ENCODE results near the gene SFXN3. TPM values are rescaled to one million over a fixed set of nuclear protein-coding genes. Genes with fewer than 3 reads are reported as not detected.

The SFXN3 gene
- total and polyA plus RNA-seq, 2 of the 13 experiments (the other 11 are each of a cell fraction or from before 2014, with no cell fraction given) = 16.8 to 71.5 TPM

GRCh38 chr10:100984672-100985177 is 46.3 kb upstream of the SFXN3 start (continued):
- TF ChIP-seq ZNF44 (CRISPR knock-in tag; IDR thresholded peaks at IDR 0.05) = no peak
- TF ChIP-seq ZNF253 (CRISPR knock-in tag; IDR thresholded peaks at IDR 0.05; ENCODE audit: borderline replicate concordance) = peak; percentile 28; the same call in 1 of the 2 replicates
- TF ChIP-seq POLR2AphosphoS5 (IDR thresholded peaks at IDR 0.05; ENCODE audit: low read depth, low read length) = no peak; the same call in 1 of the 2 replicates
- TF ChIP-seq ZNF160 (CRISPR knock-in tag; IDR thresholded peaks at IDR 0.05) = no peak
- TF ChIP-seq KDM3A (CRISPR knock-in tag; IDR thresholded peaks at IDR 0.05; ENCODE audit: low read depth) = 0 out of 2 replicates have a peak, but pooled peaks have one; percentile 10
- peak; percentile 39; the same call in 1 of the 2 replicates for TF ChIP-seq ZFP91 (CRISPR knock-in tag; IDR thresholded peaks at IDR 0.05; ENCODE audit: borderline replicate concordance)
- TF ChIP-seq ZBTB37 (CRISPR knock-in tag; IDR thresholded peaks at IDR 0.05) = no peak
- TF ChIP-seq HDAC6 (IDR thresholded peaks at IDR 0.05; ENCODE audit: low read depth, low read length) = no peak
- TF ChIP-seq ATF6 (CRISPR knock-in tag; conservative IDR thresholded peaks at IDR 0.05) = no peak
- TF ChIP-seq BORCS8-MEF2B (CRISPR knock-in tag; IDR thresholded peaks at IDR 0.05) = 0 out of 2 replicates have a peak, but pooled peaks have one; percentile 49
- TF ChIP-seq, protein P1, sequence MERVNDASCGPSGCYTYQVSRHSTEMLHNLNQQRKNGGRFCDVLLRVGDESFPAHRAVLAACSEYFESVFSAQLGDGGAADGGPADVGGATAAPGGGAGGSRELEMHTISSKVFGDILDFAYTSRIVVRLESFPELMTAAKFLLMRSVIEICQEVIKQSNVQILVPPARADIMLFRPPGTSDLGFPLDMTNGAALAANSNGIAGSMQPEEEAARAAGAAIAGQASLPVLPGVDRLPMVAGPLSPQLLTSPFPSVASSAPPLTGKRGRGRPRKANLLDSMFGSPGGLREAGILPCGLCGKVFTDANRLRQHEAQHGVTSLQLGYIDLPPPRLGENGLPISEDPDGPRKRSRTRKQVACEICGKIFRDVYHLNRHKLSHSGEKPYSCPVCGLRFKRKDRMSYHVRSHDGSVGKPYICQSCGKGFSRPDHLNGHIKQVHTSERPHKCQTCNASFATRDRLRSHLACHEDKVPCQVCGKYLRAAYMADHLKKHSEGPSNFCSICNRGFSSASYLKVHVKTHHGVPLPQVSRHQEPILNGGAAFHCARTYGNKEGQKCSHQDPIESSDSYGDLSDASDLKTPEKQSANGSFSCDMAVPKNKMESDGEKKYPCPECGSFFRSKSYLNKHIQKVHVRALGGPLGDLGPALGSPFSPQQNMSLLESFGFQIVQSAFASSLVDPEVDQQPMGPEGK (CRISPR knock-in tag; IDR thresholded peaks at IDR 0.05) = 0 out of 2 replicates have a peak, but pooled peaks have one; percentile 12
- TF ChIP-seq JUNB (CRISPR knock-in tag; IDR thresholded peaks at IDR 0.05; ENCODE audit: borderline replicate concordance) = 0 out of 2 replicates have a peak, but pooled peaks have one; percentile 16
- TF ChIP-seq ZNF83 (CRISPR knock-in tag; IDR thresholded peaks at IDR 0.05; ENCODE audit: borderline replicate concordance) = no peak
- no peak for TF ChIP-seq ZNF720 (CRISPR knock-in tag; IDR thresholded peaks at IDR 0.05)
- no peak for TF ChIP-seq CREM (IDR thresholded peaks at IDR 0.05)
- no peak for TF ChIP-seq CREM (CRISPR knock-in tag; IDR thresholded peaks at IDR 0.05)
- no peak for TF ChIP-seq EP300 (IDR thresholded peaks at IDR 0.05; ENCODE audit: low read depth in 2 of 2, low read length in 2 of 2)
- no peak for TF ChIP-seq EP300 (CRISPR knock-in tag; IDR thresholded peaks at IDR 0.05; ENCODE audit: borderline replicate concordance)
- 0 out of 2 replicates have a peak, but pooled peaks have one; percentile 30 for TF ChIP-seq ZNF224 (CRISPR knock-in tag; IDR thresholded peaks at IDR 0.05)
- no peak for TF ChIP-seq SNAPC2 (CRISPR knock-in tag; IDR thresholded peaks at IDR 0.05)
- 0 out of 2 replicates have a peak, but pooled peaks have one; percentile 46 for TF ChIP-seq ZNF672 (CRISPR knock-in tag; IDR thresholded peaks at IDR 0.05)
- 0 out of 2 replicates have a peak, but pooled peaks have one; percentile 12 for TF ChIP-seq ZNF772 (CRISPR knock-in tag; IDR thresholded peaks at IDR 0.05)
